B cell (primary cell): ENCODE results near the gene CAV3. TPM values are rescaled to one million over a fixed set of nuclear protein-coding genes. Genes with fewer than 3 reads are reported as not detected.

Source experiments
- ATAC-seq: fragments of 200-7000 bp; cut with Tn5 transposase; one replicate; pipeline ENCODE4 v1.10.0; 2021; ENCODE audit warnings: low read depth, mild to moderate bottlenecking, moderate number of reproducible peaks, moderate library complexity
- CTCF ChIA-PET: fragments of 350-600 bp; sonication (Branson Sonifier 250); formaldehyde crosslinking; loops from one replicate; lab custom pipeline; 2021; ENCODE audit warnings: antibody characterized with exemption, inconsistent platforms; lab: Charles Lee
- POLR2A ChIA-PET: fragments of 350-600 bp; sonication (Branson Sonifier 250); formaldehyde crosslinking; loops from one replicate; lab custom pipeline; 2021; ENCODE audit warnings: antibody characterized with exemption; lab: Charles Lee
- DNase-seq: peaks from one replicate; pipeline ENCODE4 v3.0.0; 2013
- H2AFZ ChIP-seq: 2 replicates; pipeline ENCODE4 v1.6.1; 2012; ENCODE audit warnings: mild to moderate bottlenecking, low read depth, low read length; ENCODE audit not compliant: insufficient read depth, poor library complexity, severe bottlenecking
- H3K27ac ChIP-seq, 2 donors: 1 replicate in 1 of 2; 2 replicates in 1 of 2; pipeline ENCODE4 v1.5.1; 2012 to 2013; ENCODE audit warnings: low read length in 2 of 2, mild to moderate bottlenecking in 2 of 2, moderate library complexity in 1 of 2
- H3K27me3 ChIP-seq, 4 experiments: fragments of 200-600 bp in 1 of 4; sonication (generic) in 1 of 4; replicated peaks in 1 of 4; 1 replicate in 2 of 4; 2 replicates in 2 of 4; pipeline versions ENCODE4 v1.6.1 to v1.7.0; 2013 to 2016; ENCODE audit warnings: low read length in 3 of 4, mild to moderate bottlenecking in 2 of 4, mixed read lengths in 1 of 4, moderate library complexity in 1 of 4; ENCODE audit not compliant: insufficient read depth in 4 of 4, control insufficient read depth in 3 of 4; ENCODE audit errors: control extremely low read depth in 1 of 4
- H3K36me3 ChIP-seq, 2 experiments: replicated peaks in 1 of 2; 1 replicate in 1 of 2; 2 replicates in 1 of 2; pipeline versions ENCODE4 v1.6.1 to v1.7.1; 2013; ENCODE audit warnings: low read length in 1 of 2; ENCODE audit not compliant: insufficient read depth in 2 of 2, control insufficient read depth in 1 of 2; ENCODE audit errors: control extremely low read depth in 1 of 2, extremely low read depth in 1 of 2
- H3K4me1 ChIP-seq, 2 donors: fragments of 200-600 bp in 1 of 2; sonication (generic) in 1 of 2; 1 replicate in 1 of 2; 2 replicates in 1 of 2; pipeline versions ENCODE4 v1.5.1 to v1.6.1; 2013 to 2017; ENCODE audit warnings: low read length in 2 of 2; ENCODE audit not compliant: control insufficient read depth in 2 of 2, insufficient read depth in 2 of 2
- H3K4me2 ChIP-seq: replicated peaks from 2 replicates; pipeline ENCODE3; 2012; ENCODE audit warnings: mild to moderate bottlenecking, low read depth, low read length; ENCODE audit not compliant: poor library complexity, severe bottlenecking
- H3K4me3 ChIP-seq, 5 experiments: fragments of 200-600 bp in 1 of 5; sonication (generic) in 1 of 5; 1 replicate in 3 of 5; 2 replicates in 2 of 5; pipeline versions ENCODE4 v1.5.1 to v1.7.0; 2011 to 2016; ENCODE audit warnings: low read length in 4 of 5, mild to moderate bottlenecking in 4 of 5, low read depth in 2 of 5, control low read depth in 1 of 5, moderate library complexity in 1 of 5; ENCODE audit not compliant: insufficient read depth in 1 of 5; ENCODE audit errors: control extremely low read depth in 1 of 5, extremely low read depth in 1 of 5
- H3K79me2 ChIP-seq: fragments of 200-600 bp; sonication (generic); one replicate; pipeline ENCODE4 v1.6.0; 2016; ENCODE audit warnings: low read length; ENCODE audit not compliant: control insufficient read depth, insufficient read depth
- H3K9ac ChIP-seq: fragments of 200-600 bp; sonication (generic); 2 replicates; pipeline ENCODE4 v1.6.1; 2017; ENCODE audit warnings: mild to moderate bottlenecking, low read length, moderate library complexity
- H3K9me3 ChIP-seq, 3 donors: one replicate each; pipeline versions ENCODE4 v1.6.1 to v1.7.1; 2013; ENCODE audit warnings: low read length in 2 of 3; ENCODE audit not compliant: control insufficient read depth in 2 of 3, insufficient read depth in 1 of 3; ENCODE audit errors: control extremely low read depth in 1 of 3
- H4K20me1 ChIP-seq: 2 replicates; pipeline ENCODE4 v1.6.0; 2012; ENCODE audit warnings: mild to moderate bottlenecking, low read length; ENCODE audit not compliant: insufficient read depth, control insufficient read depth, poor library complexity, severe bottlenecking
- H3K27ac Mint-ChIP-seq: one replicate; pipeline ENCODE4 v1.8.0; 2021; ENCODE audit warnings: mixed read lengths
- H3K27me3 Mint-ChIP-seq: one replicate; pipeline ENCODE4 v1.8.0; 2021; ENCODE audit warnings: mixed read lengths
- H3K4me1 Mint-ChIP-seq: one replicate; pipeline ENCODE4 v1.8.0; 2021; ENCODE audit warnings: mixed read lengths
- H3K4me3 Mint-ChIP-seq: one replicate; pipeline ENCODE4 v1.8.0; 2021; ENCODE audit warnings: mixed read lengths
- H3K9me3 Mint-ChIP-seq: one replicate; pipeline ENCODE4 v1.8.0; 2022; ENCODE audit warnings: mixed read lengths; ENCODE audit not compliant: insufficient read depth
- EZH2 ChIP-seq: IDR thresholded peaks from 2 replicates; pipeline ENCODE4 v1.6.1; 2012; ENCODE audit warnings: borderline replicate concordance, low read depth, mild to moderate bottlenecking, moderate library complexity, low read length; ENCODE audit not compliant: insufficient read depth, poor library complexity, severe bottlenecking
- WGBS: methylation state at CpG from one replicate; pipeline ENCODE4 v1.1.5; 2013; ENCODE audit warnings: missing lambda C conversion rate; ENCODE audit not compliant: insufficient coverage; 5-methylcytosine and 5-hydroxymethylcytosine counted together
- intact Hi-C: fragments of 100-400 bp; cut with micrococcal nuclease; formaldehyde crosslinking; loops from one replicate; pipeline ENCODE4 v1.10.0; 2022
- polyA plus RNA-seq: library from polyadenylated mRNA; depleted of rRNA; stranded (reverse); fragments of >200 nt; gene quantifications from 2 replicates; pipeline ENCODE4 v1.2.3, GENCODE V29; 2012
- total RNA-seq, 2 donors: library from RNA; stranded (reverse); fragments of 120-200 nt in 1 of 2; gene quantifications; 1 replicate in 1 of 2; 2 replicates in 1 of 2; pipeline versions ENCODE4 v1.2.3 to v1.2.4, GENCODE V29; 2013 to 2022
- TF ChIP-seq, protein P1 (sequence below): fragments of 200-600 bp; IDR thresholded peaks from one replicate; pipeline ENCODE4 v1.8.0; 2022; ENCODE audit warnings: antibody characterized with exemption, mild to moderate bottlenecking

The CAV3 gene
- total and polyA plus RNA-seq, 2 donors (not counting 1 experiment from before 2014, with no cell fraction given) = not detected

DNA sequence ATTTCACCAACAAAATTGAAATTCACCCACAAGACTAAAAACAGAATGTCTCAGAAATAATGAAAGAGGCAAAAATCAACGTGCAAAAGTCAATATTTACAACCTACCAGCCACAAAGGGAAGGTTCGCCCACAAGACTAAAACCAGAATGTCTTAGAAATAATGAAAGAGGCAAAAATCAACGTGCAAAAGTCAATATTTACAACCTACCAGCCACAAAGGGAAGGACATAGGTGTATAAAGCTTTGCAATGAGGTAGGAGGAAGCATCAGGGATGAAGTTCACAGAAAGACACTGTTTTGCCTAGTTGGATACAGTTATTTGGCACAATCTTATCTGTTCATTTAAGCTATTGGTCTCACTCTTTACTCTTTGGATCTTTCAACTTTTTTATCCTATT lies 21.5 kb downstream of the CAV3 start:
- no peak for TF ChIP-seq EZH2
- TF ChIP-seq, protein P1, sequence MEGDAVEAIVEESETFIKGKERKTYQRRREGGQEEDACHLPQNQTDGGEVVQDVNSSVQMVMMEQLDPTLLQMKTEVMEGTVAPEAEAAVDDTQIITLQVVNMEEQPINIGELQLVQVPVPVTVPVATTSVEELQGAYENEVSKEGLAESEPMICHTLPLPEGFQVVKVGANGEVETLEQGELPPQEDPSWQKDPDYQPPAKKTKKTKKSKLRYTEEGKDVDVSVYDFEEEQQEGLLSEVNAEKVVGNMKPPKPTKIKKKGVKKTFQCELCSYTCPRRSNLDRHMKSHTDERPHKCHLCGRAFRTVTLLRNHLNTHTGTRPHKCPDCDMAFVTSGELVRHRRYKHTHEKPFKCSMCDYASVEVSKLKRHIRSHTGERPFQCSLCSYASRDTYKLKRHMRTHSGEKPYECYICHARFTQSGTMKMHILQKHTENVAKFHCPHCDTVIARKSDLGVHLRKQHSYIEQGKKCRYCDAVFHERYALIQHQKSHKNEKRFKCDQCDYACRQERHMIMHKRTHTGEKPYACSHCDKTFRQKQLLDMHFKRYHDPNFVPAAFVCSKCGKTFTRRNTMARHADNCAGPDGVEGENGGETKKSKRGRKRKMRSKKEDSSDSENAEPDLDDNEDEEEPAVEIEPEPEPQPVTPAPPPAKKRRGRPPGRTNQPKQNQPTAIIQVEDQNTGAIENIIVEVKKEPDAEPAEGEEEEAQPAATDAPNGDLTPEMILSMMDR = no peak
- H3K79me2 ChIP-seq = no peaks in the 10 kb centered on the region
- ChIA-PET POLR2A (no interaction called here), CTCF (interaction anchor here (1.1 kb wide), 1 partner anchor 15 kb away, joined by 3 read pairs; no protein-coding TSS in a partner anchor)
- peaks cover 0 to 5% (median 0%) of the 10 kb centered on the region in 3 donors for H3K9me3 ChIP-seq
- ATAC-seq = no peak
- H3K27me3 Mint-ChIP-seq = no peaks in the 10 kb centered on the region
- no CpG with 5 or more reads among the region's 3 CpGs for WGBS
- intact Hi-C loops = no loop called here
- no peak overlapping the region for H3K27ac Mint-ChIP-seq
- no peak overlapping the region for H3K4me3 ChIP-seq
- no peak for DNase-seq
- no peak overlapping the region for H2AFZ ChIP-seq
- no peaks in the 10 kb centered on the region for H3K9me3 Mint-ChIP-seq
- H3K9ac ChIP-seq = no peak overlapping the region
- no peaks in the 10 kb centered on the region for H4K20me1 ChIP-seq
- H3K4me1 ChIP-seq = no peaks in the 10 kb centered on the region
- H3K4me3 Mint-ChIP-seq = no peak overlapping the region
- no peaks in the 10 kb centered on the region for H3K27me3 ChIP-seq
- no peaks in the 10 kb centered on the region for H3K36me3 ChIP-seq
- H3K4me1 Mint-ChIP-seq = no peaks in the 10 kb centered on the region
- H3K4me2 ChIP-seq = no peak overlapping the region
- no peak overlapping the region for H3K27ac ChIP-seq

DNA sequence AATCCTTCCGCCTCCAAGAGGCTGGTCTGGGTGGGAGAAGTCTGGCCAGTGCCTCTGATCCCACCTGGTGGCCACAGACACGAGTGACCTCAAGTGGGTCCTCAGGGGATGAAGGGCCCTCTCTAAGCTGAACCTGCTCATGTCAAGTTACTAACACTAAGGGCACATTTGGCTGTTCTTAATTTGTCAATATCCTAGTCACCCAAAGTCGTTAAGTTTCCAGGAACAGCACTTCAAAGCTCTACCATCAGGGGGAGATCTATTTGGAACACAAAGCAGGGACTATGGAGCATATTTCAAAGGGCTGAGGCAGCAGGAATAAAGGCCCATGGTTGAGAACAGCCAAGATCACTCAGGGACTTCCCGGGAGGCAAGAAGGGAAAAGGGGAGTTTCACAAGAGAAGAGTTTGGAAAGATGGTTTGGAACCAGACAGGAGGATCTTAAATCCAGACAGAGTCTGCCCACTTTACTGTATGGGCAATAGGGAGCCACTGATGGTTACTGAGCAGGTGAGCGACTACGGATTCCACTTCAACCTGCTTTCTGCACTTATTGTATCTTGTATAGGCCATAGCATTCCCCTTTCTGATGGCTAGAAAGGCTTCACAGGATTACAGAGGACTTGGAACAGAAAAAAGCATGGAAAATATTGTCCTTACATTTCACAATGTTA lies 22.1 kb downstream of the CAV3 start:
- Histone ChIP-seq H4K20me1 (no peaks in the 10 kb centered on the region), H3K27ac (no peak overlapping the region), H3K4me1 (no peaks in the 10 kb centered on the region), H3K9me3 (peaks cover 0 to 5% (median 0%) of the 10 kb centered on the region in 3 donors), H3K27me3 (no peaks in the 10 kb centered on the region), H2AFZ (no peak overlapping the region), H3K4me3 (no peak overlapping the region), H3K36me3 (no peaks in the 10 kb centered on the region), H3K4me2 (no peak overlapping the region), H3K9ac (no peak overlapping the region), H3K79me2 (no peaks in the 10 kb centered on the region)
- TF ChIP-seq EZH2 = no peak
- TF ChIP-seq, protein P1 = no peak
- 92% methylated on average over 3 of the region's 6 CpGs for WGBS
- POLR2A ChIA-PET = no interaction called here
- no peak for DNase-seq
- no peak for ATAC-seq
- no peaks in the 10 kb centered on the region for H3K4me1 Mint-ChIP-seq
- CTCF ChIA-PET = interaction anchor here (1.1 kb wide), 1 partner anchor 15 kb away, joined by 3 read pairs; no protein-coding TSS in a partner anchor
- H3K4me3 Mint-ChIP-seq = no peak overlapping the region
- no peaks in the 10 kb centered on the region for H3K9me3 Mint-ChIP-seq
- H3K27me3 Mint-ChIP-seq = no peaks in the 10 kb centered on the region
- intact Hi-C loops = no loop called here
- no peak overlapping the region for H3K27ac Mint-ChIP-seq
